A673 (cell line): ENCODE data around the gene ELF1. TPM values are rescaled to one million over a fixed set of nuclear protein-coding genes. Genes with fewer than 3 reads are reported as not detected.
"Not testable (repeated sequence)": the region's sequence is repeated elsewhere in the genome, so short reads cannot be mapped to it uniquely, and the experiment has no call there.

Source experiments
- BruUV-seq: library from RNA; stranded (reverse); fragments of 400-500 nt; replicated peaks from 2 replicates; lab custom pipeline; 2021; lab: Mats Ljungman, UMichigan
- CTCF ChIA-PET: fragments of 300-600 bp; sonication (Branson Sonifier 250); formaldehyde crosslinking; loops from one replicate; lab custom pipeline; 2022; ENCODE audit warnings: antibody characterized with exemption; lab: Charles Lee
- POLR2A ChIA-PET: fragments of 300-600 bp; sonication (Branson Sonifier 250); formaldehyde crosslinking; loops from one replicate; lab custom pipeline; 2022; ENCODE audit warnings: antibody characterized with exemption; ENCODE audit not compliant: low non-redundant PET; lab: Charles Lee
- DNase-seq: peaks from one replicate; pipeline ENCODE4 v3.0.0-alpha.2; 2015; ENCODE audit warnings: low spot score
- H3K27ac ChIP-seq: fragments of 200-600 bp; sonication (generic); 2 replicates; pipeline ENCODE4 v1.5.1; 2016; ENCODE audit warnings: mixed run types, low read depth, mild to moderate bottlenecking, mixed read lengths, antibody characterized with exemption, low read length; ENCODE audit not compliant: poor library complexity, severe bottlenecking
- H3K27me3 ChIP-seq: fragments of 200-600 bp; sonication (generic); replicated peaks from 2 replicates; pipeline ENCODE4 v1.6.1; 2017; ENCODE audit warnings: mixed run types, low read depth, mild to moderate bottlenecking, mixed read lengths, antibody characterized with exemption, low read length; ENCODE audit not compliant: insufficient read depth, poor library complexity
- H3K36me3 ChIP-seq: fragments of 200-600 bp; sonication (generic); 2 replicates; pipeline ENCODE4 v1.6.1; 2016; ENCODE audit warnings: mixed run types, mild to moderate bottlenecking, mixed read lengths, antibody characterized with exemption, low read length; ENCODE audit not compliant: insufficient read depth, poor library complexity, severe bottlenecking
- H3K4me1 ChIP-seq: fragments of 200-600 bp; sonication (generic); 2 replicates; pipeline ENCODE4 v1.6.1; 2017; ENCODE audit warnings: mixed run types, mild to moderate bottlenecking, mixed read lengths, antibody characterized with exemption, low read length; ENCODE audit not compliant: insufficient read depth, poor library complexity, severe bottlenecking
- H3K4me3 ChIP-seq: fragments of 200-600 bp; sonication (generic); 2 replicates; pipeline ENCODE4 v1.5.1; 2016; ENCODE audit warnings: low read depth, mixed run types, mild to moderate bottlenecking, mixed read lengths, low read length; ENCODE audit not compliant: poor library complexity, severe bottlenecking
- H3K9me3 ChIP-seq: fragments of 200-600 bp; sonication (generic); 2 replicates; pipeline ENCODE4 v1.6.1; 2016; ENCODE audit warnings: mixed run types, low read depth, mild to moderate bottlenecking, mixed read lengths, antibody characterized with exemption, low read length; ENCODE audit not compliant: poor library complexity, severe bottlenecking
- EZH2 ChIP-seq: fragments of 200-600 bp; sonication (generic); IDR thresholded peaks from 2 replicates; pipeline ENCODE4 v1.6.1; 2017; ENCODE audit warnings: borderline replicate concordance, low read depth, mild to moderate bottlenecking, mixed read lengths, antibody characterized with exemption, low read length; ENCODE audit not compliant: poor library complexity, severe bottlenecking
- intact Hi-C: fragments of 100-400 bp; cut with micrococcal nuclease; formaldehyde crosslinking; loops from one replicate; pipeline ENCODE4 v1.10.0; 2022; ENCODE audit not compliant: unreplicated experiment
- total RNA-seq: library from RNA; stranded (reverse); gene quantifications from 2 replicates; pipeline ENCODE4 v1.2.3, GENCODE V29; 2021
- TF ChIP-seq, protein P1 (sequence below): fragments of 300-800, 200-600 bp; sonication (generic); conservative IDR thresholded peaks from 2 replicates; pipeline ENCODE4 v1.5.1; 2017; ENCODE audit warnings: low read depth, mild to moderate bottlenecking, antibody characterized with exemption, low read length, moderate library complexity, mixed read lengths

ELF1 gene
- total RNA-seq, 1 experiment from 2014 or later, result 31.5 TPM

DNA sequence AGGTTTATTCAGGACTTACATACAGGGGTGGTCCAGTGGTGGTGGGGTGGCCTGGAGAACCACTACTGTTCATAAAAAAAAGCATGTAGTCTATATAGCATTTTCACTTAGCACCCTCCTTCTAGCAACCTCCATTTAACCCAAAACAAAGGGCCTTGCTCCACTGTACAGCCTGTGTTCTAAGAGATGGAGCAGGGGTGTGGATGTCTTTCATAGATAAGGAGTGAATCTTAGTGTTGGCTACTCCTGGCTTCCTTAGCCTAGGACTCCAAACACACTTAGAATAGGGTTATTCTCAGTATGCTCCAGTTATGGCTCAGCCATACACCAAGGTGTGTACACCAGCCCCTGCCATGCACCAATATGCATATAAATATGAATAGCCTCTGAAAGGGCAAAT, 95.2 kb downstream of the ELF1 start:
- no peak for TF ChIP-seq EZH2
- TF ChIP-seq, protein P1, sequence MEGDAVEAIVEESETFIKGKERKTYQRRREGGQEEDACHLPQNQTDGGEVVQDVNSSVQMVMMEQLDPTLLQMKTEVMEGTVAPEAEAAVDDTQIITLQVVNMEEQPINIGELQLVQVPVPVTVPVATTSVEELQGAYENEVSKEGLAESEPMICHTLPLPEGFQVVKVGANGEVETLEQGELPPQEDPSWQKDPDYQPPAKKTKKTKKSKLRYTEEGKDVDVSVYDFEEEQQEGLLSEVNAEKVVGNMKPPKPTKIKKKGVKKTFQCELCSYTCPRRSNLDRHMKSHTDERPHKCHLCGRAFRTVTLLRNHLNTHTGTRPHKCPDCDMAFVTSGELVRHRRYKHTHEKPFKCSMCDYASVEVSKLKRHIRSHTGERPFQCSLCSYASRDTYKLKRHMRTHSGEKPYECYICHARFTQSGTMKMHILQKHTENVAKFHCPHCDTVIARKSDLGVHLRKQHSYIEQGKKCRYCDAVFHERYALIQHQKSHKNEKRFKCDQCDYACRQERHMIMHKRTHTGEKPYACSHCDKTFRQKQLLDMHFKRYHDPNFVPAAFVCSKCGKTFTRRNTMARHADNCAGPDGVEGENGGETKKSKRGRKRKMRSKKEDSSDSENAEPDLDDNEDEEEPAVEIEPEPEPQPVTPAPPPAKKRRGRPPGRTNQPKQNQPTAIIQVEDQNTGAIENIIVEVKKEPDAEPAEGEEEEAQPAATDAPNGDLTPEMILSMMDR, result no peak
- Histone ChIP-seq H3K36me3 (no peaks in the 10 kb centered on the region), H3K9me3 (no peaks in the 10 kb centered on the region), H3K4me1 (no peaks in the 10 kb centered on the region), H3K4me3 (no peak overlapping the region), H3K27ac (no peak overlapping the region), H3K27me3 (no peaks in the 10 kb centered on the region)
- CTCF ChIA-PET, result no interaction called here
- DNase-seq, result no peak
- no TSS peak for BruUV-seq
- intact Hi-C loops, result no loop called here
- POLR2A ChIA-PET, result no interaction called here

DNA sequence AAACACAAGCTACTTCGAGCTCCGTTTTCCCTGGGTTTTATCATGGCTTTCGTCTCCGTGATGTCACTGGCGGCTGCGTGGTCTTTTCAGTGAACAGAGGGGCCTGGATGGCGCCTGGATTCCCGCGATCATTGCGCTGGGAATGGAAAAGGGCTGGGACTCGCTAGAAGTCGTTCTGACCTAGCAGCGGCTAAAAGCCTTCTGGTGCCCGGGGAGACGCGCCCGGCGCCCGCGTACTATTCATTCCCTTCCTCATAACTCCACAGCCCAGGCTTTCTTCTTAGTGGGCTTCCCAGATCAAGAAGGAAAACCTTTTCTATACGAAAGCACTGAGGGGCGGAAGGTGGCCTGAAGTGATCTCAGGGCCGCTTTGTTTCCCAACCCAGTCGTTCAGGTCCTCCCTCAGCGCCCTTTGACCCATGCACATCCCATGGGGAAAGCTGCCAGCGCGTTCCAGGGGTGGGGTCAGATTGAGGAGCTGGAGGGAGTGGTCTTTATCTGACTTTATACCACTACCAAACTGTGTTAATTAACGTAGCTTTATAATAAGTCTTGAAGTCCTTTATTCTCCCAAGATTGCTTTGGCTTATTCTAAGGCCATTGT, 96.6 kb downstream of the ELF1 start:
- no peak for TF ChIP-seq EZH2
- TF ChIP-seq, protein P1, result no peak
- Histone ChIP-seq H3K36me3 (no peaks in the 10 kb centered on the region), H3K4me1 (no peaks in the 10 kb centered on the region), H3K27me3 (no peaks in the 10 kb centered on the region), H3K27ac (no peak overlapping the region), H3K9me3 (no peaks in the 10 kb centered on the region), H3K4me3 (no peak overlapping the region)
- ChIA-PET CTCF (interaction anchor here (0.5 kb wide), 1 partner anchor 28 kb away, joined by 4 read pairs; no protein-coding TSS in a partner anchor), POLR2A (no interaction called here)
- intact Hi-C loops, result no loop called here
- no peak for DNase-seq
- no TSS peak for BruUV-seq

DNA sequence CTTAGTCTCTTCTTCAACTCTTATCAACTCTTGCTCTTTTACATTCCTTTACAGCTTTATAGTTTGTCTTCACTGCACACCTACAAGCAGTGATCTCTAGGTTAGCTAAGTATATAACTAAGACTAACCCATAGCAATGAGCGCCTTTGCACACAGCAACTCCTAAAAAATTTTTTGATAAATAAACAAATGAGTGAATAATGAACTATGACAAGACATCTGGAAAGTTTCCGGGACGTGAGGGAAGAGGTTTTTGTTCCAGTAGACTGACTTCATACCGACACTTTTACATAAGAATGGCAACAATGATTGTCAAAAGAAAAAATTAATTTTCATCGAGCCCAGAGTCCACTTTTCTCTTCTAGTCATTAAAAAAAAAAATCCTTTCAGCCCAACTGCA, 98.3 kb downstream of the ELF1 start:
- CTCF ChIA-PET, result no interaction called here
- POLR2A ChIA-PET, result no interaction called here
- H3K9me3 ChIP-seq, result no peaks in the 10 kb centered on the region
- intact Hi-C loops, result no loop called here
- H3K36me3 ChIP-seq, result no peaks in the 10 kb centered on the region
- H3K4me1 ChIP-seq, result no peaks in the 10 kb centered on the region
- DNase-seq, result no peak
- no peaks in the 10 kb centered on the region for H3K27me3 ChIP-seq
- peak overlapping the region; percentile 34 for H3K27ac ChIP-seq
- TSS peak; percentile 80 for BruUV-seq
- TF ChIP-seq EZH2, result no peak
- TF ChIP-seq, protein P1, result no peak
- peak overlapping the region; percentile 66 for H3K4me3 ChIP-seq

DNA sequence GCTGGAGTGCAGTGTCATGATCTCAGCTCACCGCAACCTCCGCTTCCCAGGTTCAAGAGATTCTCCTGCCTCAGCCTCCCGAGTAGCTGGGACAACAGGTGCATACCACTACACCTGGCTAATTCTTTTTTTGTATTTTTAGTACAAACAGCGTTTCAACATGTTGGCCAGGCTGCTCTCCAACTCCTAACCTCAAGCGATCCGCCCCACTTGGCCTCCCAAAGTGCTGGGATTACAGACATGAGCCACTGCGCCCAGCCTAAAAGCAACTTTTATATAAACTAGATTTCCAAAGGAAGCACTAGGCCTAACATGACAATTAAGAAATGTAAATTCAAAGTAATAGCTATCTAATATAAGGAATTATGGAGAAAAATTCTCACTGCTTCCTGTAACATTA, 99.2 kb downstream of the ELF1 start:
- H3K27ac ChIP-seq, H3K9me3 ChIP-seq, BruUV-seq, DNase-seq, CTCF ChIA-PET, intact Hi-C loops, POLR2A ChIA-PET, H3K36me3 ChIP-seq, H3K4me1 ChIP-seq, H3K27me3 ChIP-seq, H3K4me3 ChIP-seq: not testable (repeated sequence)
